GM10248 (cell line): ENCODE measurements around the gene ICOS.
"Not testable (repeated sequence)": the region's sequence is repeated elsewhere in the genome, so short reads cannot be mapped to it uniquely, and the experiment has no call there.

Source experiments
- CTCF ChIA-PET: fragments of 300-600 bp; sonication (Branson Sonifier 250); formaldehyde crosslinking; extraction: SDS; loops from one replicate; lab custom pipeline; 2021; ENCODE audit warnings: antibody characterized with exemption; lab: Yijun Ruan, JAX
- POLR2A ChIA-PET: fragments of 350-650 bp; sonication (Branson Sonifier 250); formaldehyde crosslinking; extraction: SDS; loops from one replicate; lab custom pipeline; 2020; ENCODE audit warnings: antibody characterized with exemption; lab: Yijun Ruan, JAX
- DNase-seq: peaks from one replicate; pipeline ENCODE4 v3.0.0; 2012; ENCODE audit errors: extremely low spot score
- TF ChIP-seq, protein P1 (sequence below): IDR thresholded peaks from 2 replicates; pipeline ENCODE4 v1.5.1; 2012; ENCODE audit warnings: mild to moderate bottlenecking, low read depth; ENCODE audit errors: extremely low read depth, missing control alignments, control extremely low read depth

The ICOS gene

DNA sequence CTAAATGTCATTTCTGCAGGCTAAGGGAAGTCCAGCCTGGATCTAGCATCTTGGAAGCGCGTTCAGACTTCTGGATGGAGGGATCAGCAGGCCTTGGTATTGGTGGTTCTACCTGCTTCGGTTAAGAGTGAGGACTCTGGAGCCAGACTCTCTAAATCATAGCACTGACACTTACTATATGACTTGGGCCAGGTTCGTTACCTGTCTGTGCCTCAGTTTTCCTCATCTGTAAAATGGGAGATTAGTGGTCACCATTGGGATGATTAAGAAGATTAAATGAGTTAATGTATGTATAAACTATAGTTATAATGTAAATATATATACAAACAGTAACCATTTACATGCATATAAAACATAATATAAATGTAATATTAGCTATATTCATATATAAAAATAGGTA, 995 bp upstream of the ICOS start:
- TF ChIP-seq, protein P1, sequence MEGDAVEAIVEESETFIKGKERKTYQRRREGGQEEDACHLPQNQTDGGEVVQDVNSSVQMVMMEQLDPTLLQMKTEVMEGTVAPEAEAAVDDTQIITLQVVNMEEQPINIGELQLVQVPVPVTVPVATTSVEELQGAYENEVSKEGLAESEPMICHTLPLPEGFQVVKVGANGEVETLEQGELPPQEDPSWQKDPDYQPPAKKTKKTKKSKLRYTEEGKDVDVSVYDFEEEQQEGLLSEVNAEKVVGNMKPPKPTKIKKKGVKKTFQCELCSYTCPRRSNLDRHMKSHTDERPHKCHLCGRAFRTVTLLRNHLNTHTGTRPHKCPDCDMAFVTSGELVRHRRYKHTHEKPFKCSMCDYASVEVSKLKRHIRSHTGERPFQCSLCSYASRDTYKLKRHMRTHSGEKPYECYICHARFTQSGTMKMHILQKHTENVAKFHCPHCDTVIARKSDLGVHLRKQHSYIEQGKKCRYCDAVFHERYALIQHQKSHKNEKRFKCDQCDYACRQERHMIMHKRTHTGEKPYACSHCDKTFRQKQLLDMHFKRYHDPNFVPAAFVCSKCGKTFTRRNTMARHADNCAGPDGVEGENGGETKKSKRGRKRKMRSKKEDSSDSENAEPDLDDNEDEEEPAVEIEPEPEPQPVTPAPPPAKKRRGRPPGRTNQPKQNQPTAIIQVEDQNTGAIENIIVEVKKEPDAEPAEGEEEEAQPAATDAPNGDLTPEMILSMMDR, result no peak
- DNase-seq, result no peak
- ChIA-PET POLR2A (no interaction called here), CTCF (interaction anchor here (1.4 to 2.6 kb wide), 2 partner anchors 13 to 89 kb away, joined by 3 to 5 read pairs; no protein-coding TSS in a partner anchor)

DNA sequence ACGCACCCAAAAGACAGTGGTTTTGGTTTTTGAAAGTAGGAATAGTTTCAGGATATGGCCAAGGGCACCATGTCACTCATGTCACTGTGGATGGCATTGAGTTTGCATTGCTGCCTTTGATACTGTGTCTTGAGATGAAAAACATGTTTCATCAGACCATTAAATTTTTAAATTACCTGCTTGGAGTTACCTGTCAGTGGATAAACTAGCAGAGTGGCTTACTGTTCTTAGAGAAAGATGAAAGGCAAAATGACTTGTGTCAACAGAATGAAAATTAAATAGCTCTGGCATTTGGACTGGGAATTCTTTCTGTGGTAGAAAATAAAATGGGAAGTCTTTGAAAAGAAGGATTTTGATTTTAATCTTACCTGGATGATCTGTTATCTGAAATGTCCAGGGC, 386 bp downstream of the ICOS start:
- POLR2A ChIA-PET, result no interaction called here
- no peak for DNase-seq
- CTCF ChIA-PET, result interaction anchor here (2.6 kb wide), 1 partner anchor 12 kb away, joined by 5 read pairs; no protein-coding TSS in a partner anchor
- TF ChIP-seq, protein P1, result no peak

DNA sequence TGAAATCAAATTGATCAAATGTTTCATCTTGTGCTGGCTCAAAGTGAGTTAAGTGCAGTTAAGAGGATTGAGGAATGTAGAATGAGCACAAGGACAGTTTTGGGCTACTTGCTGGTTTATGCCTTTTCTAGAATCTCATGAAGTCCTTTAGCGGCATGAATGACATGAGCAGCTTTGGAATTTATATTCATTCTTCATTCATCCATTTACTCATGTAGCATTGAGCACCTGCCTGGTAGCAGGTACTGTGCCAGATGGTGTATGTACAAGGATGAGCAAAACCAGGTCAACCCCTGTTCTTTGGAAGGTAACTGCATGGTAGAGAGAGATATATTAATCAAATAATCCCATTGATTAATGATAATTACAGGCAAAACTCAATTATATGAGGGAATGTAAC, 1.2 kb downstream of the ICOS start:
- DNase-seq, result no peak
- TF ChIP-seq, protein P1, result no peak
- ChIA-PET POLR2A (no interaction called here), CTCF (interaction anchor here (1.3 kb wide), 1 partner anchor 21 kb away, joined by 3 read pairs; no protein-coding TSS in a partner anchor)

DNA sequence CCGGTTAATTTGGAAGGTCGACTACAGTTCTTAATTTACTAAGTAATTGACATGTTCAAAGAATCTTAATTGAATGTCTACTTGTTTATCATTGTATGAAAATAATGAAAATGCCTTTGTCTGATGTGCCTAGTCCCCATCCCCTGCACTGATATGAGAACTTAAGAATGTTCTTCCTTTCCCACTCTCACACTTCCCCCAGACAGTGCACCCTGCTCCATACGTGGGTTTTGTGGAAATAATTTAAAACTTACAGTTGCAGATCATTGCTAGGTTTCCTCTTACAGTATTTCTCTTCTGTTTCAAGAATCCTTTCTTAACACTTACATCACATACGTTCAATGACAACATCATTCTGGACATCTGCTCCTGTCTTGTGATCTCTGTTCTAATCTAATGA, 3.5 kb downstream of the ICOS start:
- no peak for DNase-seq
- TF ChIP-seq, protein P1, result no peak
- ChIA-PET POLR2A (no interaction called here), CTCF (no interaction called here)

DNA sequence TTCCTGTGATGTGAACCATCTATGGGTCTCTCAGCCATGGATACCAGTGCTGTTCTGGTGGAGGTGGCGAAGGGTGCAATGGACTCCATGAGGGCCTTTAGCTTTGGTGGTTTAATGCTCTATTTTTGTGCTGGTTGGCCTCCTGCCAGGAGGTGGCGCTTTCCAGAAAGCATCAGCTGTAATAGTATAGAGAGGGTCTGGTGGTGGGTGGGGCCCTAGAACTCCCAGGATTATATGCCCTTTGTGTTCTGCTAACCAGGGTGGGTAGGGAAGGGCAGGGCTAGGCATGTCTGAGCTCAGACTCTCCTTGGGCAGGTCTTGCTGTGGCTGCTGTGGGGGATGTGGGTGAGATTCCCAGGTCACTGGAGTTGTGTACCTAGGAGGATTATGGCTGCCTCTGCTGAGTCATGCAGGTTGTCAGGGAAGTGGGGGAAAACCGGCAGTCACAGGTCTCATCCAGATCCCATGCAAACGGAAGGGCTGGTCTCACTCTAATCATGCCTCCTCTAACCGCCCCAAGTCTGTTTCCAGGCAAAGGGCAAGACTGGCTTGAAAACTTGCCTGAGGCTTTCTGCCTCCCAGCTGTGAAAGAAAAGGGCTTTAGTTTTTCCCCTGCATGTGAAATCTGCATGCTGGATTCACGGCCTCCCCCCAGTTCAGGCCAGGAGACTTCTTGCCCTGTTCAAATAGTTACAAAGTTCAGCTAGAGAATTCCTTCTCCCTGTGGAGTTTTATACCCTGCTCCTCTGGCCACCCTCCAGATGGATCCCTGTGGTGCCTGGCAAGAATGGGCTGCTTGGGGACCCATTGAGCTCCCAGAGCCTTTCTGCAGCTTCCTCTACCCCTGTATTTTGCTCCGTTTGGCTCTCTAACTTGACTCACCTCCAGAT, 7.2 kb downstream of the ICOS start:
- CTCF ChIA-PET, result interaction anchor here (0.7 to 1.7 kb wide), 3 partner anchors 9 to 38 kb away, joined by 3 to 4 read pairs (median 3); no protein-coding TSS in a partner anchor
- DNase-seq, POLR2A ChIA-PET: not testable (repeated sequence)

DNA sequence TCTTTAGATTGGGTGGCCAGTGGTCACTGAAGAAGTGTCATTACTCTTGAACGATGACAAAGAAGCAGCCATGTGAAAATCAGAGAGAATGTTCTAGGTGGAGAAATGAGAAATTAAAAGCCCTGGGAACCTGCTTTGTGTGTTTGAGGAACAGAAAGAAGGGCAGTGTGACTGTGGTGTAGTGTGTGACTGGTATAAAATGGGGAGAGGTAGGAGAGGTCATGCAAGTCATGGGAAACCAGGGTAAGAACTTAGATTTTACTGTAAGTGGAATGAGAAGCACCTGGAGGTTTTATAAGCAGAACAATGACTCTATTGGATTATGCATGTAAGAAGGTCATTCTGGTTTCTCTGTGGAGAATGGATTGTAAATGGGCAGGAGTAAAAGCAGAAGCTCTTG, 12.2 kb downstream of the ICOS start:
- TF ChIP-seq, protein P1, result no peak
- CTCF ChIA-PET, result interaction anchor here (1.1 to 1.2 kb wide), 2 partner anchors 9 to 13 kb away, joined by 3 to 5 read pairs; partner anchors contain the start of gene ICOS
- POLR2A ChIA-PET, result no interaction called here
- peak; percentile 26 for DNase-seq

DNA sequence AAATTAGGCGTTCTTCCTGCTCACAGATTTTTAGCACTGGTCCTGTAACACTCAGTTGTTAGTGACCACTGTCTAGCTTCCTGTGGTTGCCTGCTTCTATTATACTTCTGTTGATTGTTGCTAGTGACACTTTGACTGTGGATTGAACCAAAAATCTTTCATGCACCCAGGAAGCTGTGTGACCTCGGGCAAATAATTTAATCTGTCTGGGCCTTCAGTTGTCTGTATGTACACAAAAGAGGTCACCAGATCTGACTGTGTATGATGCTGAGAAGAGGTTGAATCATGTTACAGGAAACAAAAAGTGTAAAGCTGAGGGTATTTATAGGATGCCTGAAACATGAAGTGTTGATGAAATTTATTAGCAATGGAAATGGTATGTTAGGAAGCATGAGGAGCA, 12.7 kb downstream of the ICOS start:
- no peak for DNase-seq
- ChIA-PET CTCF (interaction anchor here (1.1 to 1.2 kb wide), 2 partner anchors 9 to 13 kb away, joined by 3 to 5 read pairs; partner anchors contain the start of gene ICOS), POLR2A (no interaction called here)
- TF ChIP-seq, protein P1, result no peak
